Measurements from ENCODE around the gene OTOS. TPM values are rescaled to one million over a fixed set of nuclear protein-coding genes. Genes with fewer than 3 reads are reported as not detected.
A peak's percentile ranks its signal among the peaks of the same experiment; 100 is the strongest.

OTOS gene
- total and polyA plus RNA-seq, 7 donors, result not detected

- H3K9me3 ChIP-seq, result no peaks in the 10 kb centered on the region
- TF ChIP-seq, protein P1, sequence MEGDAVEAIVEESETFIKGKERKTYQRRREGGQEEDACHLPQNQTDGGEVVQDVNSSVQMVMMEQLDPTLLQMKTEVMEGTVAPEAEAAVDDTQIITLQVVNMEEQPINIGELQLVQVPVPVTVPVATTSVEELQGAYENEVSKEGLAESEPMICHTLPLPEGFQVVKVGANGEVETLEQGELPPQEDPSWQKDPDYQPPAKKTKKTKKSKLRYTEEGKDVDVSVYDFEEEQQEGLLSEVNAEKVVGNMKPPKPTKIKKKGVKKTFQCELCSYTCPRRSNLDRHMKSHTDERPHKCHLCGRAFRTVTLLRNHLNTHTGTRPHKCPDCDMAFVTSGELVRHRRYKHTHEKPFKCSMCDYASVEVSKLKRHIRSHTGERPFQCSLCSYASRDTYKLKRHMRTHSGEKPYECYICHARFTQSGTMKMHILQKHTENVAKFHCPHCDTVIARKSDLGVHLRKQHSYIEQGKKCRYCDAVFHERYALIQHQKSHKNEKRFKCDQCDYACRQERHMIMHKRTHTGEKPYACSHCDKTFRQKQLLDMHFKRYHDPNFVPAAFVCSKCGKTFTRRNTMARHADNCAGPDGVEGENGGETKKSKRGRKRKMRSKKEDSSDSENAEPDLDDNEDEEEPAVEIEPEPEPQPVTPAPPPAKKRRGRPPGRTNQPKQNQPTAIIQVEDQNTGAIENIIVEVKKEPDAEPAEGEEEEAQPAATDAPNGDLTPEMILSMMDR (IDR thresholded peaks at IDR 0.05), result no peak
- TF ChIP-seq POLR2A (IDR thresholded peaks at IDR 0.05) (no peak), POLR2AphosphoS5 (IDR thresholded peaks at IDR 0.05) (no peak), EP300 (IDR thresholded peaks at IDR 0.05) (no peak)
- intact Hi-C loops (cut with DNase I), result no loop called here
- no peaks in the 10 kb centered on the region for H3K4me1 ChIP-seq
- H3K36me3 ChIP-seq, result no peaks in the 10 kb centered on the region
- H3K27ac ChIP-seq, result no peak overlapping the region
- peak; percentile 42 for DNase-seq
- H3K27me3 ChIP-seq, result peaks cover 0 to 10% (median 0%) of the 10 kb centered on the region in 3 donors
- no peak overlapping the region for H3K4me3 ChIP-seq
- 81 to 86% methylated on average over 5 of the region's 5 CpGs for WGBS, 2 donors
These were observed 25.7 kb upstream of the OTOS start for GRCh38 chr2:240166191-240166590.

- 51 to 54% methylated on average over 4 of the region's 4 CpGs for WGBS, 2 donors
These were observed 25.2 kb upstream of the OTOS start for GRCh38 chr2:240165661-240166060.

GRCh38 chr2:240165034-240165433, 24.6 kb upstream of the OTOS start:
- intact Hi-C loops (cut with DNase I), result no loop called here
- TF ChIP-seq POLR2A (IDR thresholded peaks at IDR 0.05), result no peak
- no peak for TF ChIP-seq EP300 (IDR thresholded peaks at IDR 0.05)
- TF ChIP-seq, protein P1 (IDR thresholded peaks at IDR 0.05), result no peak
- no peak for TF ChIP-seq POLR2AphosphoS5 (IDR thresholded peaks at IDR 0.05)
- no peak for DNase-seq
- Histone ChIP-seq H3K4me3 (no peak overlapping the region), H3K36me3 (no peaks in the 10 kb centered on the region), H3K27ac (no peak overlapping the region), H3K9me3 (no peaks in the 10 kb centered on the region), H3K4me1 (no peaks in the 10 kb centered on the region), H3K27me3 (peaks cover 0 to 10% (median 0%) of the 10 kb centered on the region in 3 donors)
- 76 to 89% methylated on average over 10 of the region's 10 CpGs for WGBS, 2 donors

More at GRCh38 chr2:240165661-240166060, 25.2 kb upstream of the OTOS start:
- peaks cover 0 to 10% (median 0%) of the 10 kb centered on the region in 3 donors for H3K27me3 ChIP-seq
- TF ChIP-seq EP300 (IDR thresholded peaks at IDR 0.05) (no peak), POLR2A (IDR thresholded peaks at IDR 0.05) (no peak), POLR2AphosphoS5 (IDR thresholded peaks at IDR 0.05) (no peak)
- TF ChIP-seq, protein P1 (IDR thresholded peaks at IDR 0.05), result no peak
- intact Hi-C loops (cut with DNase I), result no loop called here
- no peak overlapping the region for H3K4me3 ChIP-seq
- no peaks in the 10 kb centered on the region for H3K9me3 ChIP-seq
- peak; percentile 36 for DNase-seq
- no peaks in the 10 kb centered on the region for H3K36me3 ChIP-seq
- H3K4me1 ChIP-seq, result no peaks in the 10 kb centered on the region
- no peak overlapping the region for H3K27ac ChIP-seq

DNA sequence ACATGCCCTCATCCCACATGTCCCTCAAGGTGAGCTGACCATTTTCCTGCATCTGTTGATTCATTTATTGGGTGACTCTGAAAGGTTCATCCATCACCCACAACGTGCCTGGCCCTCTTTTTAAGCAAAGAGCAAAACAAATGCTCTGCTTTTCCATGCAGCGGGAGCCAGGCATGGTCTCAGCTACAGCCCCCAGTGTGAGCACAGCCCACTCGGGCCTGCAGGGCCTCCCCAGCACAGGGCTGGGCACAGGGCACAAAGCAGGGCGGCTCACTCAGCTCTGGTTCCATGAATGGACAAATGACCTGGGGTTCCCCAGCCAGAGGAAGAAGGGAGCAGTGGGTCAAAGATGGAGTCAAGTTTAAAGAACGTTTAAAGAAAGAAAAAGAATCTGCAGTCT, 24.1 kb upstream of the OTOS start:
- TF ChIP-seq, protein P1 (IDR thresholded peaks at IDR 0.05), result no peak
- TF ChIP-seq POLR2A (IDR thresholded peaks at IDR 0.05) (no peak), EP300 (IDR thresholded peaks at IDR 0.05) (no peak), POLR2AphosphoS5 (IDR thresholded peaks at IDR 0.05) (no peak)
- WGBS, 2 donors, result 66 to 77% methylated on average over 5 of the region's 5 CpGs
- intact Hi-C loops (cut with DNase I), result no loop called here
- no peaks in the 10 kb centered on the region for H3K9me3 ChIP-seq
- no peaks in the 10 kb centered on the region for H3K4me1 ChIP-seq
- no peak for DNase-seq
- H3K4me3 ChIP-seq, result no peak overlapping the region
- peaks cover 0 to 10% (median 0%) of the 10 kb centered on the region in 3 donors for H3K27me3 ChIP-seq
- H3K36me3 ChIP-seq, result no peaks in the 10 kb centered on the region
- no peak overlapping the region for H3K27ac ChIP-seq
